ENCODE data around the gene LMO7. TPM values are rescaled to one million over a fixed set of nuclear protein-coding genes. Genes with fewer than 3 reads are reported as not detected.

The LMO7 gene
- polyA plus RNA-seq, 1 experiment: 76.9 TPM

DNA sequence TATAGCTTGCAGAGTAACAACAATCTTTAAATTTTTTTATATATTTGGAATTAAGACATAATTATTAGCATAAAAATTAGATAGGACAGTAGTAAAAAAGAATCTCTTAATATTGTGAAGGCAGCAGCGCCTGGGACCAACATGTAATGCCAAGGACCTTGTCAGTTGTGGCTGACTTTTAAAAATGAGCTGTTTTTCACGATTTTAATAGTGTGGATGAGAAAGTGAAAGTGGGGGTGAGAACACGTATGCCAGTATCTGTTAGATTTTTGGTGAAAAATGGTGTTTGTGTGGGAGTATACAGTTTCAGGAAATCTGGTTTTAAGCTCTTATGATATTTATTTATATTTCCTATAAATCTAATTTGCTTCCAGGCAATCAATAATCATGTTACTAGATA, 125.2 kb downstream of the LMO7 start:
- ChIA-PET CTCF (interaction anchor here (1.6 to 2.5 kb wide), 3 partner anchors 65 to 108 kb away, joined by 6 to 13 read pairs (median 8); no protein-coding TSS in a partner anchor), POLR2A (interaction anchor here (1.4 kb wide), 1 partner anchor 12 kb away, joined by 3 read pairs; no protein-coding TSS in a partner anchor)
- Histone ChIP-seq H3K27ac (ENCODE audit: low read depth, low read length) (no peak overlapping the region), H3K4me3 (ENCODE audit: low read depth, low read length) (peak overlapping the region; percentile 25; the same call in 1 of the 2 replicates), H3K27me3 (ENCODE audit: control insufficient read depth, insufficient read depth, low read length) (no peaks in the 10 kb centered on the region), H3K9me3 (ENCODE audit: control insufficient read depth, insufficient read depth, low read length) (no peaks in the 10 kb centered on the region)
- DNase-seq (ENCODE audit: low read depth, low spot score): no peak
- TF ChIP-seq, protein P1, sequence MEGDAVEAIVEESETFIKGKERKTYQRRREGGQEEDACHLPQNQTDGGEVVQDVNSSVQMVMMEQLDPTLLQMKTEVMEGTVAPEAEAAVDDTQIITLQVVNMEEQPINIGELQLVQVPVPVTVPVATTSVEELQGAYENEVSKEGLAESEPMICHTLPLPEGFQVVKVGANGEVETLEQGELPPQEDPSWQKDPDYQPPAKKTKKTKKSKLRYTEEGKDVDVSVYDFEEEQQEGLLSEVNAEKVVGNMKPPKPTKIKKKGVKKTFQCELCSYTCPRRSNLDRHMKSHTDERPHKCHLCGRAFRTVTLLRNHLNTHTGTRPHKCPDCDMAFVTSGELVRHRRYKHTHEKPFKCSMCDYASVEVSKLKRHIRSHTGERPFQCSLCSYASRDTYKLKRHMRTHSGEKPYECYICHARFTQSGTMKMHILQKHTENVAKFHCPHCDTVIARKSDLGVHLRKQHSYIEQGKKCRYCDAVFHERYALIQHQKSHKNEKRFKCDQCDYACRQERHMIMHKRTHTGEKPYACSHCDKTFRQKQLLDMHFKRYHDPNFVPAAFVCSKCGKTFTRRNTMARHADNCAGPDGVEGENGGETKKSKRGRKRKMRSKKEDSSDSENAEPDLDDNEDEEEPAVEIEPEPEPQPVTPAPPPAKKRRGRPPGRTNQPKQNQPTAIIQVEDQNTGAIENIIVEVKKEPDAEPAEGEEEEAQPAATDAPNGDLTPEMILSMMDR (IDR thresholded peaks at IDR 0.05; ENCODE audit: low read depth, low read length): no peak

DNA sequence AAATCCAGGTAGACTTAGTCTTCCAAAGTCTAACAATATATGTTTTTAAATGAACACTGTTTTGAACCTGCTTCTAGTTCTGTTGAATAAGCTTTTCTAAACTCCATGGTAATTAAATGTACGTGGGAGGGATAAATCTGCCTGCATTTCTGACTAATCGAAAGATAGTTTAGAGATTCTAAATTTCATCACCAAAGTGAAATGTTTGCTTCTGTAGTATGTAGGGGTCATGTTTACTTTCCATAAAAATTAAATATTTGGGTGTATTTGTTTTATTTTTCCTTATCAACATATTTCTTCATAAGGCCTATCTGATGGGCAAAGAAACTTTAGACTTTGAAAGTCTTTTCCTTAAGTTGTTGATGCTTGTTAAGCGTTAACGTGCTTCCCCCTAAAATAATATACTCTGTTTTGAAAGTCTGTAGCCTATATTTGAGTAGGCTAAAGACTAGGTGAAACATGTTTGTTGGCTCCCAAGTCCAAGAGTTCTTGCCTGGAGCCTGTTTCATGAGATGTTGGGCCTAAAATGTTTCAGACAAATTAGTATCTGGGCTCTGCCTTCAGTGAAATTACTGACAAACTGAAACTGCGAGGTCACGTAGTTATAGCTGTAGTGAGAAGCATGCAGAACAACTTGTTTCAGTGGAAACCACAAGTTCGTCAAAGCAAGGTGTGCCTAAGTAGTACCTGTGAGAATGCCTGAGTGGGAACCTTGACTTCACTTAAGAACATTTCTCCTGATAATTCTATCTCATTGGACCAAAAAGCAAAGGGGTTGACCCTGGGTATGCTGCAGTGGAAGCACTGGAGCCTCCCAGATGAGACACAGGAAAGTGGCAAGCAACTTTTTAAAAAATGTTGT, 126.2 kb downstream of the LMO7 start:
- no peak overlapping the region for H3K4me3 ChIP-seq (ENCODE audit: low read depth, low read length)
- POLR2A ChIA-PET: interaction anchor here (1.4 kb wide), 1 partner anchor 13 kb away, joined by 3 read pairs; no protein-coding TSS in a partner anchor

DNA sequence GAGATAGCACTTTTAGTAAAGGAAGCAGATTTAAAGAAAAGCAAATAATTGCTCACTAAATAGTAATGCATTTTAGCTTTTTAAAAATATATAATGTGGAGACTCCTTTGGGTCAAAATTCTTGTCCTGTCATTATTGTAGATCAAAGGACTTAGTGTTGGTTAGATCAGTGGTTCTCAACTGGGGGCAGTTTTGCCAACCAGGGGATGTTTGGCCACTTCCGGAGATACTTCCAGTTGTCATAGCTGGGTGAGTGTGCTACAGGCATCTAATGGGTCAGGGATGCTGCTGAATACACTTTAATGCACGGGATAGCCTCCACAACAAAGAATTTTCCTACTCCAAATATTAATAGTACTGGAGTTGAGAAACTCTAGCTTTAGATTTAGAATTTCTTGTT, 126.8 kb downstream of the LMO7 start:
- no peaks in the 10 kb centered on the region for H3K27me3 ChIP-seq (ENCODE audit: control insufficient read depth, insufficient read depth, low read length)
- DNase-seq (ENCODE audit: low read depth, low spot score): no peak
- TF ChIP-seq, protein P1 (IDR thresholded peaks at IDR 0.05; ENCODE audit: low read depth, low read length): no peak
- H3K9me3 ChIP-seq (ENCODE audit: control insufficient read depth, insufficient read depth, low read length): no peaks in the 10 kb centered on the region
- ChIA-PET POLR2A (no interaction called here), CTCF (interaction anchor here (0.5 to 2.5 kb wide), 3 partner anchors 50 to 89 kb away, joined by 3 to 13 read pairs (median 3); no protein-coding TSS in a partner anchor)
- H3K4me3 ChIP-seq (ENCODE audit: low read depth, low read length): no peak overlapping the region
- H3K27ac ChIP-seq (ENCODE audit: low read depth, low read length): no peak overlapping the region

More for the DNA sequence above, 126.2 kb downstream of the LMO7 start:
- H3K27me3 ChIP-seq (ENCODE audit: control insufficient read depth, insufficient read depth, low read length): no peaks in the 10 kb centered on the region
- TF ChIP-seq, protein P1 (IDR thresholded peaks at IDR 0.05; ENCODE audit: low read depth, low read length): no peak
- DNase-seq (ENCODE audit: low read depth, low spot score): no peak
- H3K27ac ChIP-seq (ENCODE audit: low read depth, low read length): no peak overlapping the region
- H3K9me3 ChIP-seq (ENCODE audit: control insufficient read depth, insufficient read depth, low read length): no peaks in the 10 kb centered on the region
- CTCF ChIA-PET: interaction anchor here (0.9 to 2.5 kb wide), 3 partner anchors 50 to 75 kb away, joined by 3 to 13 read pairs (median 8); no protein-coding TSS in a partner anchor

DNA sequence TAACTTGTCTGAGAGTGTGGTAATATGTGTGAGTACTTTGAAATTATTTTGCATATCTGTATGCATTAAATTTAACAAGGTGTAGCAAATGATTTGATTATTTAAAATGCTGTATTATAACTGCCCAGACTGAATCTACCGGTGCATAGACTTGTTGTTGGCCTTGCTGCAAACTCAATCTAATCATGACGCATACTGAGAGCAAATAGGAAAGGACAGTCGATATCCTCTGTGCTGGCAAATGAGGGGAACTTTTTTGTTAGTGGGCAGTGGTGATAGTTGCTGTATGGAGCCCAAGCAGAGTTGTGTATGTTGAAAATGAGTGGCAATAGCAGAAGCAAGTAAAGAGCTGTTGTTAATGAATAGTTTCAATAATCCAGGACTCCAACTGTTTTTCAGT, 127.4 kb downstream of the LMO7 start:
- no peaks in the 10 kb centered on the region for H3K27me3 ChIP-seq (ENCODE audit: control insufficient read depth, insufficient read depth, low read length)
- TF ChIP-seq, protein P1 (IDR thresholded peaks at IDR 0.05; ENCODE audit: low read depth, low read length): no peak
- ChIA-PET POLR2A (no interaction called here), CTCF (interaction anchor here (0.5 to 0.9 kb wide), 2 partner anchors 51 to 90 kb away, joined by 3 read pairs; no protein-coding TSS in a partner anchor)
- no peak overlapping the region for H3K27ac ChIP-seq (ENCODE audit: low read depth, low read length)
- DNase-seq (ENCODE audit: low read depth, low spot score): no peak
- H3K9me3 ChIP-seq (ENCODE audit: control insufficient read depth, insufficient read depth, low read length): no peaks in the 10 kb centered on the region
- H3K4me3 ChIP-seq (ENCODE audit: low read depth, low read length): no peak overlapping the region
